ENCODE measurements around the gene IGF2BP2.
A peak's percentile ranks its signal among the peaks of the same experiment; 100 is the strongest.
"Not testable (repeated sequence)": the region's sequence is repeated elsewhere in the genome, so short reads cannot be mapped to it uniquely, and the experiment has no call there.

IGF2BP2 gene

DNA sequence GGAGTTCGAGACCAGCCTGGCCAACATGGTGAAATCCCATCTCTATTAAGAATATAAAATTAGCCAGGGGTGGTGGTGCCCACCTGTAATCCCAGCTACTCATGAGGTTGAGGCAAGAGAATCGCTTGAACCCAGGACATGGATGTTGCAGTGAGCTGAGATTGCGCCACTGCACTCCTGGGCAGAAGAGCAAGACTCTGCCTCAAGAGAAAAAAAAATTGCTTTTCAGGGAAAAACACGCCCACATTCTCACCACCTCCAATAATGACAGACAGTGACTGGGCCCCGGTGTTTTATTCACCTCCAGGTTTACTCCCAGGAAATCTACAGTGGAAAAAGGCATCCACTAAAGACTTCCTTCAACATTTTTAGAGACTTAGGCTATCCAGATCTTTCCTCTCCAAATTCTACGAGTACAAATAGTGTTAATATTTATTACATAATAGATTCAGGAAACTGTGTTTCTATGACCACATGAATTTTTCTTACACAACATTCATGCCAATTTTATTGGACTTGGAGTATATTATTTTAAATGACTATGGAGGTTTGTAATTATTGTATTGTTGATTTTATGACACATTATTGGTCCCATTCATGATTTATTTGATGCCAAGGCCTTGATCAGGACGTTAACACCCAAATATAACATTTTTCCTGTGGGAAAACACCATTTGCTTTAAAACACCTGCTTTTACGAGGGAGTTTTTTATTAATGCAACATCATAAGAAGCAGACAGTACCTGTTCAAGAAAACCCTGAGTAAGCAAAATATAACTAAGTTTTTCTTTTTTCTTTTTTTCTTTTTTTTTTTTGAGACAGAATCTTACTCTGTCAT lies 26.6 kb downstream of the IGF2BP2 start:
- DNase-seq = no peak

DNA sequence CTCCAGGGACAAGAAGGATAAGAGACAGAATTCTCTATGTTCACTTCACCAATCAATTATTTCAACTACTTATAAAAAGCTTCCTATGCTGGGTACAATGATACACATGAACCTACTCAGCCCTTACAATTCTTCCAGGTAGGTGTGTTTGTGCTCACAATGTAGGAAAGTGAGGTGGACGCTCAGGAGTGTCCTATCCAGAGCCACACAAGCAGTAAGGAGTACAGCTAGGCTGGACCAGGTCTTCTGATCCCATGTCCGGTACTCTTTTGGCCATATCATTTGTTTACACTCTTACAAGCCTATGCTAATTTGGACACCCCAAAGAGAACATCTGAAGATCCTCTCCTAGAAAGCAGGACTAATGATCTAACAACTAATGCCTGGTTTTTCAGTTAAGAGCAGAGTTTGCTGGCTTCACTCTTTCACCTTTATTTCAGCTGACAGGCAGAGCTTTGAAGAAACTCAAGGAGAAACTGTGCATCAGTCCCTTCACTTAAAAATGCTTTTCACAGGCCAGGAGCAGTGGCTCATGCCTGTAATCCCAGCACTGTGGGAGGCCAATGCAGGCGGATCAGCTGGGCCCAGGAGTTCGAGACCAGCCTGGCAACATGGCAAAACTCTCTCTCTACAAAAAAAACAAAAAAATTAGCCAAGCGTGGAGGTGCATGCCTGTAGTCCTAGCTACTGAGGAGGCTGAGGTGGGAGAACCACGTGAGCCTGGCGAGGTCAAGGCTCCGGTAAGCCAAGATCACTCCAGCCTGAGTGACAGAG lies 27.5 kb downstream of the IGF2BP2 start:
- DNase-seq = no peak

DNA sequence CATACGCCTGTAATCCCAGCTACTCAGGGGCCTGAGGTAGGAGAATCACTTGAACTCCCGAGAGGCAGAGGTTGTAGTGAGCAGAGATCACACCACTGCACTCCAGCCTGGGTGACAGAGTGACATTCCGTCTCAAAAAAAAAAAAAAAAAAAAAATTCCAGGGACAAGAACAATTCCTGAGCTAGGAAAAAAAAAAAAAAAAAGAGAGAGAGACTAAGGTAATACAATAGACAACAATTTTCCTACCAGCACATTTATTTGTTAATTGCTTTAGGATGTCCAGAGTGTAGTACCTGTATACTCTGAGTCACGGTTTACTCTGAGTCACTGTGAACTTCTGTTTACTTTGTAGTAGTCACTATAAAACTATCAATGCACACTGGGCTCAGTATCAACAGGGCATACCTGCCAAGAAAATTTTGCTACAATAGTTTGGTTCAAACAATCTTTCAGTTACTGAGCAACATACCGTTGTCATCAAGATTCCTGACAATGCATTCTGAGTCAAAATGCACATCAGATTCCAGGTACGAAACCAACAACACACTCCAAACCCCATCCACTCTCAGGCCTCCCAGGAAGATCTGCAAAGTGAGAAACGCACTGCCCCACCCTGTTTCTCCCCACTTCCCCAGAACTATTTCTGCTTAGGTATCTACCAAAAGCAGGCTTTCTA lies 28.3 kb downstream of the IGF2BP2 start:
- DNase-seq = no peak

DNA sequence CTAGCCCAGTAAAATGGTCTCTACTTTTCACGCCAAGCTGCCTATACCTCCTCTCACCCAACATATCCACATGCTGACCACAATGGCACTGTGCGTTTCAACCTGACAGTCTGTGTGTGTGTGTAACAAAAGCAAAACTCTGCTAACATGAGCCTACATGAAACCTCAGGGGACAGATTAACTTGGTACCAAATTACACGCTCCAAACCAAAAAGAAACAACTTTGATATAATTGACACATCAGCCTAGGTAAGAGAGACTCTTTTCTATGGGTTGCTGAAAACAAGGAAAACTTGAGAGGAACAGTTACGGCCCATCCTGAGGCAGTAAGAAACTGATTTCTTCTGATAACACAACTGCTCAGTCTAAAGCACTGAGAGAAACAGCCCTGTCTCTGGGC lies 31.5 kb downstream of the IGF2BP2 start:
- DNase-seq = no peak

DNA sequence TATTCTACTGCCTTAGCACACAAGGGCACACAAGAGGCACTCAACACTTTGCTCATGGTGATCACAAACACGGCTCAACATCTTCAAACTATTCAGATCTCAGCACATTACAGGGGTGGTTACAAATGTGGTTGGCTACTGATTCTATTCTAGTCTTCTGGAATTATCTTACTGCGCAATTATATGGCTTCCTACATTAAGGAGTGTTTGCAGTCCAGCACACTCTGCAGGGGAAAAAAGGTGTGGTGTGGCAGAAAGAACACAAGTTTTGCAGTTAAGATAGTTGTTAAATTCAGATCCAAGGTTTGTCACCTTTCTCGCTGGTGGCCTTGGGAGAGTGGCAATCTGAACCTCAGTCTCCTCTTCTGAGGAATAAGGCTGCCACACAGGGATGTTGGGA lies 31.9 kb downstream of the IGF2BP2 start:
- DNase-seq = no peak

GRCh38 chr3:185789891-185790830 lies 34.7 kb downstream of the IGF2BP2 start:
- no peak for DNase-seq

DNA sequence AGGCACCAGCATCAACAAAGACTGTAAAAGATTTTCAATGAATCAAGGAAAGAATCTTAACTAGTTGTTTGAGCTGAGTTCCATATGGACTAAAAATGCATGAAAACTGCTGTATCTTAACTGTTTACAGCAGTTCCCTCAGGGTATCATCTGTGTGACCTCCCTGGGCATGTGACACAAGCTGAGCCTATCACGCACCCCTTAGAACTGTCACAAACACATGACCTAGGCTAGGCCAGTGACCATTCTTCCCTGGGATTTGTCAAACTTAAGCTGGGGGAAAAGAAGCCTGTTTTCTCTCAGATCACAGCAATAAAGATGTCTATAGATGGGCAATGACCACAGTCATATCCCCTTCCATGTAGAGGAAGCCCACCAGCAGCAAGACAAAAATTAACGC lies 35.7 kb downstream of the IGF2BP2 start:
- no peak for DNase-seq

DNA sequence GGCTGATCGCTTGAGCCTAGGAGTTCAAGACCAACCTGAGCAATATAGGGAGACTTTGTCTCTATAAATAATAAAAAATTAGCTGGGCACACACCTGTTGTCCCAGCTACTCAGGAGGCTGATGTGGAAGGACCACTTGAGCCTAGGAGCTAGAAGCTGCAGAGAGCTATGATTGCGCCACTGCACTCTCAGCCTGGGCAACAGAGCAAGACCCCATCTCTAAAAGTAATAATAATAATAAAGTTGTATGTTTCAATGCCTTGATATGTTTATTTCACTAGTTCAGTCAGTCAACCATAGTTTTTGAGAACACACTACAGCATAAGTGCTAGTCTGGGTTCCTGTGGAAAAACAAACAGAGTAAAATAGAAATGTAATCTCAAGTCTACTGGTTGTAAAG lies 36.5 kb downstream of the IGF2BP2 start:
- DNase-seq = no peak

DNA sequence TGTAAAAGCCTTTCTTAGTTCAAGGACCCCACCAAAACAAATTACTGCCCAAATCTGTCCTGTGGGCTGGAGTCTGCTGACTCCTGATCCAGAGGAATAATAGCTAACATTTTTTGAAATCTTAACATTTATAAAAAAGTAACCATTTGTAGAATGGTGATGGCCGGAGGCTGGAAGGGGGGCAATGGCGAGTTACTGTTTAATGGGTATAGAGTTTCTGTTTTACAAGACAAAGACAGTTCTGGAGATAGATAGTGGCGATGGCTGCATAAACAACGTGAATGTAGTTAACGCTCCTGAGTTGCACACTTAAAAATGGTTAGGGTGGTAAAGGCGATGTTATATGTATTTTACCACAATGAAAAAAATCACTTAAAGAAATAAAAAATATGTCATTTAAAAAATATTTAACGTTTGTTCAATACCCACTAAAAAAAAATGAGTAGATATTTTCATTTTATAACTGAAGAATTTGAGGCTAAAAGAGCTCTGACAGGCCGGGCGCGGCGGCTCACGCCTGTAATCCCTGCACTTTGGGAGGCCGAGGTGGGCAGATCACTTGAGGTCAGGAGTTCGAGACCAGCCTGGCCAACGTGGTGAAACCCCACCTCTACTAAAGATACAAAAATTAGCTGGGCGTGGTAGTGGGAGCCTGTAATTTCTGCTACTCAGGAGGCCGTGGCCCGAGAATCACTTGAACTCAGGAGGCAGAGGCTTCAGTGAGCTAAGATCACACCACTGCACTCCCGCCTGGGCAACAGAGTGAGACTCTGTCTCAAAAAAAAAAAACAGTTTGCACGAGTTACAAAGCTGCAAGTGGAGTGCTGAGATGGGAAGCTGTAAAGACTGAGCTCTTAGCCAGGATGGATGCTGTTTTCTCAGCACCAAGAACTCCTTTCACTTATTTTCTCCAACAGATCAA lies 37.6 kb downstream of the IGF2BP2 start:
- DNase-seq = no peak

DNA sequence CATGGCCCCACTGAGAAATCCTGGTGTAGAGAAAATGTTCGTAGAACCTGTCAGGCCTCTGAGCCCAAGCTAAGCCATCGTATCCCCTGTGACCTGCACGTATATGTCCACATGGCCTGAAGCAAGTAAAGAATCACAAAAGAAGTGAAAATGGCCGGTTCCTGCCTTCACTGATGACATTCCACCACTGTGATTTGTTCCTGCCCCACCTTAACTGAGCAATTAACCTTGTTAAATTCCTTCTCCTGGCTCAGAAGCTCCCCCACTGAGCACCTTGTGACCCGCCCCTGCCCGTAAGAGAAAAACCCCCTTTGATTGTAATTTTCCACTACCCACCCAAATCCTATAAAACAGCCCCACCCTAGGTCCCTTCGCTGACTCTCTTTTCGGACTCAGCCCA lies 38.6 kb downstream of the IGF2BP2 start:
- DNase-seq = not testable (repeated sequence)

GRCh38 chr3:185784317-185784716 lies 40.5 kb downstream of the IGF2BP2 start:
- DNase-seq = no peak

GRCh38 chr3:185781759-185782158 lies 43.1 kb downstream of the IGF2BP2 start:
- DNase-seq = no peak

DNA sequence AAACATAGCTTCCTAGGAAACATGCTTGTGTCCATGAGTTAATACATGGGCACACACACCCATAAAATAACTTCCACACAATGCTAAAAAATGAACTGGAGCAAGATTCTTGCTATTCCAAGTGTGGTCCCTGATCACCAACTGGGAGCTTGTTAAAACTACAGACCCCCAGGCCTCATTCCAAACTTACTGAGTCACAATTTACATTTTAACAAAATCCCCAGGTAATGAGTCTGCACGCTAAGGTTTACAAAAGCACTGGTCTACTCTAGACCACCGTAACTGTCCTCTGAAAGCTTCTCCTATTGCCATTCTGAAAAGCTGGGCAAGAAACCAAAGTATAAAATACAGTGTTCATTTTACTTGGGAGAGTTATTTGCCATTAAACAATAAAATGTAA lies 45.4 kb downstream of the IGF2BP2 start:
- no peak for DNase-seq

DNA sequence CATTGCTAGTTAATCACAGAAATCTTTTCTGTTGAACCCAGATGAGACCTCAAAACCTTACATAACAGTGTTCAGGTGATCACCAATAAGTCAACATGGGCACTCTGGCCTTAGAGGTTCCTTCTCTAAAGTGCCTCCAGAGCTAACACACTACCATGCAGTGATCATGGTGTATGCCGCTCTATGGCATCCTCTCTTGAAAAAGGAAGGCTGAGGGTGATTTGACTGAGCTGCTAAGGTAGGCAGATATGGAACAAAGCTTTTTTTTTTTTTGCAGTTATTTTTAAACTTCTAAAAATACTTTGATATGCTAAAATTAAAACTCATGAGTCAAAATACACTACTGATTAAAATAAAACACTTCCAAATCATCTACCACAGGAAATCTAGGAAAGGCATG lies 46.0 kb downstream of the IGF2BP2 start:
- DNase-seq = no peak

- DNase-seq = no peak
These were observed 46.7 kb downstream of the IGF2BP2 start for GRCh38 chr3:185778094-185778493.

DNA sequence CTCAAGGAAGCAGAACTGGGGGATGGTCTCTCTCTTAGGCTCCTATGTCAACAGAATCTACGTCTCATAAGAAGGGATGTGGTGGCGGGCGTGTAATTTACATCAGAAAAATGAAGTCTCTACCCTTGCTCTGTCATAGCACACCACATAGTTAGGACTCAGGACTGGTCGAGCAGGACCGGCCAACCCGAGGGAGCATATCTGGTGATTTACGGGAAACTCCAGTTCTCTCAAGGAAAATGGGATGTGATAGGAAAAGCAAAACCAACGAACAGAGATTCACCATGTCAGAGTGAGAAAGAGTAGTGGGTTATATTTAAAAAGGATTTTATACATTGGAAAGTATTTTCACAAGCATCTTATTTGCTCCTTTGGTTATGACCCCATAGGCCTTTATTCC lies 54.7 kb downstream of the IGF2BP2 start:
- DNase-seq = no peak

- peak; percentile 15 for DNase-seq
These were observed 56.3 kb downstream of the IGF2BP2 start for GRCh38 chr3:185768578-185768982.

DNA sequence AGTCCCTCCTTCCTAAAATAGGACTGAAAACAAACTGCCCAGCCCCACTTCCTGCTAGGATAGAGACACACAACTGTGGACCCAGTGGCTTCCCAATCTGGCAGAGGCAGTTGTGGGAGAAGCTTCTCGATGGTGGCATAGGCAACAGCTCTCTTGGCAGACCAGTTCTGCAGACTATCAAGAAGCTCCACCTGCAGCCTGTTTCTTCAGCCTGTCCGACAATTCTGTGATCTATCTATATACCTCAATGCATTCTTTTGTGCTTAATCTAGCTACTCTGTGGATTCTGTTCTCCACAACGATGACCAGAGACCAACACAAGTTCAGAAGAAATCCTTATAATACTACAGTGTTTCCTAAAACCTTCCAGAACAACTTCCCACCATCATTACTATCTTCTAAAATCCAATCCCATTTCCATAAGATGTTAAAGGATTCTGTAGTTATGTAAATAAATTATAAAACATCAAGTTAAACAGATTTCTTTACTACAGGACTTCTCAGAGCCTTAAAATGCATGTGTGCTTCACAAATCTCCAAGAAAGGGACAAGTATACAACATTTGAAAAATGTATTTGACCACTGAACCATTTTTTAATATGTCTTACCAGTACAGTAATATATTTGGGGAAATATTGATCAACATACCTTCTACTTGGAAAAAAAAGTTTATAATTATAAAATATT lies 57.7 kb downstream of the IGF2BP2 start:
- DNase-seq = no peak

- DNase-seq = no peak
These were observed 58.4 kb downstream of the IGF2BP2 start for GRCh38 chr3:185766329-185767001.

DNA sequence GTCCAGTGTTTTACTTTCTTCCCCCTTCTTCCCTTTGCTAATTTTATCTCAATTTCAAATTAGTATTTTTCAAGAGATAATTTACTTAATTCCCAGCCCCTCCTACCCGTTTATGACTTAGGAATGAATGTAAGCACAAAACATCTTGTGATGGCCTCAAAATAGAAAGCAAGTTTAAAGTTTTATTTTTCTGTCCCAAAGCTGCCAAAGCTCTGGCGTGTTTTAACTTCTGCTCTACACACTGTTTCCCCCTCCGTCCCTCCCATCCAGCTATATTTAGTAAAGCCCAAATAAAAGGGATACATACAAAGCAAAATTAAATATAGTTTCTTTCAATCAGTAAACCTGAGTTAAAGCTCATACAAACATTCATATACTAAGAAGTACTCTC lies 59.9 kb downstream of the IGF2BP2 start:
- no peak for DNase-seq

Measured in activated CD4-positive, alpha-beta T cell treated with anti-CD3 and anti-CD28 coated beads, Interleukin-2, amount 50 U/mL, for 1 hour (primary cell).